ENCODE data around the gene DPY19L1.
"Not testable (repeated sequence)": the region's sequence is repeated elsewhere in the genome, so short reads cannot be mapped to it uniquely, and the experiment has no call there.

Gene DPY19L1

GRCh38 chr7:35037211-35037525 is at the start of gene DPY19L1:
DPY19L1 (minus strand) TSS chr7:35037485; CDS start chr7:35037394, 91 bp downstream.
- no peak for DNase-seq (ENCODE audit: low spot score)

DNA sequence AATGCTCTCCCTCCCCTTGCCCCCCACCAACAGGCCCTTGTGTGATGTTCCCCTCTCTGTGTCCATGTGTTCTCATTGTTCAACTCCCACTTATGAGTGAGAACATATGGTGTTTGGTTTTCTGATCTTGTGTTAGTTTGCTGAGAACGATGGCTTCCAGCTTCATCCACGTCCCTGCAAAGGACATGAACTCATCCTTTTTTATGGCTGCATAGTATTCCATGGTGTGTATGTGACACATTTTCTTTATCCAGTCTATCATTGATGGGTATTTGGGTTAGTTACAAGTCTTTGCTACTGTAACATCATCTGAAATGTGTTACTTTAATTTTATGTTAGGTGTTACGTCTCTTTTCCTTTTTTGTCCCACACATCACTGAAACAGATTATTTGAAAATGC is 42.2 kb upstream of the DPY19L1 start:
- DNase-seq (ENCODE audit: low spot score) = not testable (repeated sequence)

DNA sequence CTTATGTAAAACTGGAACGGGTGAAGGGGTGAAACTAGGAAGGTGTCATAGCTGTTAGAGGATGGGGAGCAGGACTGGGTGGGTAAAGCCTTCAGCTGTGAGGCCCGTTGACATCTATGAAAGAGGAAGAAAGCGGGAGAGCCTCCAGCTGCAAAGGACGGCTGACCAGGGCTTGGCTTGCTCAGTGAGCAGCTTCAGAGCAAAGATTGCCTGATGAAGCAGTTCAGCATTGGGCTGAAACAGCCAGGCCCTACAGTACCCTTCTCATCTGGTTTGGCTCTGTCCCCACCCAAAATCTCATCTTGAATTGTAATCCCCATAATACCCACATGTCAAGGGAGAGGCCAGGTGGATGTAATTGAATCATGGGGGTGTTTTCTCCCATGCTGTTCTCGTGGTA is 36.7 kb upstream of the DPY19L1 start:
- not testable (repeated sequence) for DNase-seq (ENCODE audit: low spot score)

DNA sequence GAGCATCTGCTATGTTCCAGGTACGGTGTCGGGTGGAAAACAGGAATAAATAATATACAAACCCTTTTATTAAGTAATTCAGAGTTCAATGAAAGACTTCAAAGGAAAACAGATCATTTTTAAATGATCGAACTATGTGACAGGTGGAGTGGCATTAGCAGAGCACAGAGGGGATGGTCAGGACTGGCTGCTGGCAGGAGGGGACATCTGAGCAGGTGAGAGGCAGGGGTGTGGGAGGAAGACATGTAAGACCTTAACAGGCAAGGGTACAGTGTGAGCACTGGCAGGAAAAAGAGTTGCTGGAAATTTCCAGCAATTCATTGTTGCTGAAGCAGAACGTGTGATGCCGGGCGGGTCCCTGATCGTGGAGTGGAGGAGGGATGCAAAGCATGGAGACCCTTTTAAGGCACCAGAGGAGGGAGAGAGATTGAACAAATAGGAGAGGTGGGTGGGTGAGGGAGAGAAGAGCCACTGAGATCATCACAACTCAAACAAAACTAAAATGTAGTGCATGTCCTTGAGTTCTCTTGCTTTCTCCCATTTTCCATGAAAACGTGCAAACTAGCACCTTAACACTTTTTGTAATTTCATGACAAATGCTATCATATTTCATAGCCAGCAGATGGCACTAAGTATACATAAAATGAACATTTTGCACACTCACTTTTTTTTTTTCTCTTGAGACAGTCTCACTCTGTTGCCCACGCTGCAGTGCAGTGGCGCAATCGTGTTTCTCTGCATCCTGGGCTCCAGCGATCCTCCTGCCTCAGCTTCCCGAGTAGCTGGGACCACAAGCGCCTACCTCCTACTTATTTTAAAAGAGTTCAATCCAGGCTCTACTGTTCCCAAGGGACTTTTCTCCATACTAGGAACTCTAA is 35.9 kb upstream of the DPY19L1 start:
- DNase-seq (ENCODE audit: low spot score) = not testable (repeated sequence)

DNA sequence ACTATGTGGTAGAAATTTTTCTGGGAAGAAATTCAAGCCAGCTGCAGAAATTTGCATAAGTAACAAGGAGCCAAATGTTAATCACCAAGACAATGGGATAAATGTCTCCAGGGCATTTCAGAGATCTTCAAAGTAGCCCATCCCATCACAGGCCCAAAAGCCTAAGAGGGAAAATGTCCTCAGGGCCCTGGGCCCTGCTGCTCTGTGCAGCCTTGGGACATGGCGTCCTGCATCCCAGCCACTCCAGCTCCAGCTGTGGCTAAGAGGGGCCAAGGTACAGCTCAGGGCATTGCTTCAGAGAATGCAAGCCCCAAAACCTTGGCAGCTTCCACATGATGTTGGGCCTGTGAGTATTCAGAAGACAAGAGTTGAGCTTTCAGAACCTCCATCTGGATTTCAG is 31.8 kb upstream of the DPY19L1 start:
- DNase-seq (ENCODE audit: low spot score) = not testable (repeated sequence)

DNA sequence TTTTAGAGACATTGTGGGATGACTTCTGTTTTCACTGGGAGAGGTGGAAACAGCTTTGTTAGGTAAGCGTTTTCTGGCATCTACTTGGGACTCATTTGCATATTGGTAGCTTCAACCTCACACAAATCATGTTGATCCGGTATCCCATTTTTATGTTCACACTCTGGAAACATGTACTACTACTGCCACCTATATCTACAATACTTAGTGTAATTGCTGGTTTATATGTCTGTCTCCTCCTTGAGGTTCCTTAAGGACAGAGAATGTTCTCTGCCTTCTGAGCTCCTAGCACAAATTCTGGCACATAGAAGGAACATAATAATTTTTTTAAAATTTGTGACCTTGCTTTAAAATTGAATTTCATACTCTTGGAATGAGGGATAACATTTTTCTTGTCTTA is 28.1 kb upstream of the DPY19L1 start:
- not testable (repeated sequence) for DNase-seq (ENCODE audit: low spot score)

DNA sequence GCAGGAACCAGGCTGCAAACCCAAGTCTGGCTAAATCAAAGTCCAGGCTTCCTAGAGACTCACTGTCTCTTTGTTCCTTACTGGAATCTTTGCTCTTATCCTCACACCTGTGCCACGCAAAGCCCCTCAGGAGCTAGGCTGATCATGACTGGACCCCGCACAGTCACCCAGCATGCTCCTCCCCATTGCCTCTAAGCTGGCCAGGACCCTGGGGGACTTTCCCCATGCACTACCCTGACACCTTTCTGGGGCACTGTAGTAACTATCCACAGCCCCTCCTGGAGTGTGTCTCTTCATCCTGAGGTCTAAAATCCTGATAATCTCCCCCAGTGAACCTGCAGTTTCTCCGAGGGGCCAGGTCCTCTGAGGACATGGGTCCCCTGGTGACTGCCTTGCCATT is 21.3 kb upstream of the DPY19L1 start:
- DNase-seq (ENCODE audit: low spot score) = not testable (repeated sequence)

GRCh38 chr7:35057505-35058451 is 20.5 kb upstream of the DPY19L1 start:
- not testable (repeated sequence) for DNase-seq (ENCODE audit: low spot score)

GRCh38 chr7:35055733-35056132 is 18.4 kb upstream of the DPY19L1 start:
- DNase-seq (ENCODE audit: low spot score) = not testable (repeated sequence)

GRCh38 chr7:35053488-35054175 is 16.3 kb upstream of the DPY19L1 start:
- DNase-seq (ENCODE audit: low spot score) = not testable (repeated sequence)

DNA sequence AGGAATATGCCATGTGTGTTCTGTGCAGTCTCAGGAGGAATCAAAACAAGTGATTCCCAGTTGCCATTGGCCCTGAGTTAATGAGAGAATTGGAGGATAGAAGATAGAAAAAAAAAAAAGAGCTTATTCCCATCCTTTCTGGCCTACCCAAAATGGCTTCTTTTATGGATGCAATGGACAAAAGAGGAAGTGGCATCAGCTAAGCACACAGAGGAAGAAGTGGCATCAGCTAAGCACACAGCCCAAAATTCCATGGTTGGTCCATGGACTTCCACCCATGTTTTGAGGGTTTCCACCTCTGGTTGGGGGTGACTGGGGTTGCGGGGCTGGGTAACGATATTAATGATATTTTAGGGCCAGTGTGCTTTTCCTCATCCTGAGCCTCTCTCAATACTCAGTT is 11.1 kb upstream of the DPY19L1 start:
- not testable (repeated sequence) for DNase-seq (ENCODE audit: low spot score)

GRCh38 chr7:35047912-35048305 is 10.6 kb upstream of the DPY19L1 start:
- not testable (repeated sequence) for DNase-seq (ENCODE audit: low spot score)

DNA sequence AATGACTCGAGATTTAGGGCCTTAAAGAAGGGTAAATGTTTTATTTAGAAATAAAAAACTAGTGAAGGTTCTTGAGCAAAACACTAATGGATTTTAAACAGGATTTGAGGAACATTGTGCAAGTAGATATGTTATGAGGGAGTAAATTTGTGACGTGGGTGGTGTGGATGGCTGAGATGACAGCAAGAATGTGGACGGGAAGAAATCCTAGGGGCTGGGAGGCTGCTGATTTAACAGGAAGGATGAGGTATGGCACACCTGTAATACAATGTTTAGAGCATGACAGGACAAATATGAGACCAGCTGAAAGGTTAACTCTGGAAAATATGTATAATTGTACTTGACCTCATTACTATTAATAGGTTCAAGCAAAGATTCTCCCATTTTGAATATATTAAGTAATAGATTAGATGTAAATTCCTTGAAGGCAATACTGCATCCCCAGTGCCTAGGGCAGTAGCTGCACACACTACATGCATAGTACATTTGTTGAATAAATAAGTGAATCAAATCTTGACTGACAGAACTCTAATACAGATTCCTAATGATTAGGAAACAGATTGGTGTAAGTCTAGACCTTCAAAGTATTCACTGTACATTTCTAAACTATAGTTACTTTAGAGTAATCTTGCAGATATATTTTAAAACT is 10.1 kb upstream of the DPY19L1 start:
- not testable (repeated sequence) for DNase-seq (ENCODE audit: low spot score)

DNA sequence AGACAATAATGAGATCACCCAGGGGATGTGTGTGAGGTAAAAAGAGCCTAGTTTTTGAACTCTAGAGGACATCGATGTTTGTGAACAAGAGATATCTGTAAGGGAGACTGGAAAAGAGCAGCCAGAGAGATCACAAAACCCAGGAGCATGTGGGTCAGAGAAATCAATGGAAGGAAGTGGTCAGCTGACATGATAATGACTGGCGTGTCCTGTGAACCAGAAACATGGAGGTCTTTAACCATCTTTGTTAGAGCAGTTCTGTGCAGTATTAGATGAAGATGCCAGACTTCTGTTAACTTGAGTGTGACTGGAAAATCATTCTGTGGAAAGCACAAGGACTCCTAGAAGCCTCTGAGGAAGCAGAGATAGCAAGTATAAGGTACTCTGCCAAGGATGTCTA is 6.0 kb upstream of the DPY19L1 start:
- not testable (repeated sequence) for DNase-seq (ENCODE audit: low spot score)

- no peak for DNase-seq (ENCODE audit: low spot score)
Observed at GRCh38 chr7:35040906-35041305, 3.6 kb upstream of the DPY19L1 start.

- DNase-seq (ENCODE audit: low spot score) = no peak
Observed at GRCh38 chr7:35039343-35039742, 2.1 kb upstream of the DPY19L1 start.

- DNase-seq (ENCODE audit: low spot score) = no peak
Observed at GRCh38 chr7:35038354-35038753, 1.1 kb upstream of the DPY19L1 start.

DNA sequence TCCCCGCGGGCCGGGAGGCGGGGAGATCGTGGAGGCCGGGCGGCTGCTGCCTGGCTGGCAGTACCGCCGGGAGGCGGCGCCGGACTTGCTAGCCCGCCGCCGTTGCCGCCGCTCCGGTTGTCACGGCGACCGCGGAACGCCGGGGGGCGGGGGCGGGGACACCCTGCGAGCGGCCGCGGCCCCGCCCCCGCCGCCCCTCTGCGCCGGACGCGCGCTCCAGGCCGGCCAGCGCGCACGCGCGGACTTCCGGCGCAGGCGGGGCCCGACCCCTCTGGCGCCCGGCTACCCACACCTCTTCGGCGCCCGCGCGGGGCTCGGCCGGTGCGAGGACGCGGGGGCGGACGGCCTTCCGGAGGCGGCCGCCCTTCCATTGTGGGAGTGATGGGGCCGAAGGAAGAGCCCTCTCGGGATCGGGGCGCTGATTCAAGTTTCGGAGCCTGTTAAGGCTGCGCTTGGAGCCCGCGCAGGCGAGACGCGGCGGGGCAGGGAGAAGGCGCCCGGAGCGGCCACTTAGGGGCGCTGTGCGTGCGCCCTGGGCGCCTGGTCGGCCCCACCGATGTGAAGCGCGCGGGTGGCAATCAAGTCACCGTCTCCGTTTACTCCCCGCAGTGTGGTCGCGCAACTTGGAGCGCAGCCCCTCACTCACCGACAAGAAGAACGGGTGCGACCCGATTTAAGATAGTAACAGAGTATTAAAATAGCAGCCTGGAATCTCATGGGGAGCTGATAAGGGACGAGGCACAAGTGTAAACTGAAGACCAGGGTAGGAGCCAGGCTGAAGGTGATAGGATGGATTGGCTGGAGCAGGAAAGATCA is 449 bp upstream of the DPY19L1 start:
- DNase-seq (ENCODE audit: low spot score) = peak; percentile 96

- peak; percentile 71 for DNase-seq (ENCODE audit: low spot score)
Observed at GRCh38 chr7:35036361-35037171, 719 bp downstream of the DPY19L1 start.

DNA sequence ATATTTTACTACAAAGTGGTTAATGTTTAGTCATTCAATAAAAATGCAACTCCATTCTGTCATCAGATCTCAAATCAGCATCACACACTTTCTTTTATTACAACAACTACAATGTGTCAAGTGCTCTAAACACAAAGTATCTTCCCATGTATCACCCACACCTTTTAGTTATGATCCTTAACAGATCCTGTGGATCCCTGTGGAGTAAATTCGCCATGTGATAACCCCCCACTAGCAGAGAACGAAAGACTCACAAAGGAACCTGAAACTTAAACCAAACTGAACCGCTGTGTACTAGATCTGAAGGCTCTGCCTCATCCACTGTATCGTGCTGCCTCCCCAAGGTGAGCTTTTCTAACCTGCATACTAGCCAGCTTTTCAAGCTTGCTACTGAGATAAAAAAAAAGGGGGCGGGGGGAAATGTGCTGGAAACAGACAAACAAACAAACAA is 1.7 kb downstream of the DPY19L1 start:
- DNase-seq (ENCODE audit: low spot score) = peak; percentile 26

All from AG08395 (cell line).